Epithelial cell of proximal tubule (primary cell): Measurements from ENCODE around the gene RNF225. TPM values are rescaled to one million over a fixed set of nuclear protein-coding genes. Genes with fewer than 3 reads are reported as not detected.

Source experiments
- DNase-seq: peaks from one replicate; pipeline ENCODE4 v3.0.0-alpha.2; 2011; ENCODE audit warnings: low read depth
- H3K4me3 ChIP-seq: 2 replicates; pipeline ENCODE4 v1.5.1; 2011; ENCODE audit warnings: low read depth, mild to moderate bottlenecking, low read length
- total RNA-seq: library from RNA; depleted of rRNA; stranded (reverse); fragments of >200 nt; gene quantifications from 2 replicates; pipeline ENCODE4 v1.2.3, GENCODE V29; 2015
- TF ChIP-seq, protein P1 (sequence below): conservative IDR thresholded peaks from 2 replicates; pipeline ENCODE4 v1.5.1; 2012; ENCODE audit warnings: low read depth, mild to moderate bottlenecking, low read length

RNF225 gene
- total RNA-seq, 1 donor from 2014 or later, result not detected

DNA sequence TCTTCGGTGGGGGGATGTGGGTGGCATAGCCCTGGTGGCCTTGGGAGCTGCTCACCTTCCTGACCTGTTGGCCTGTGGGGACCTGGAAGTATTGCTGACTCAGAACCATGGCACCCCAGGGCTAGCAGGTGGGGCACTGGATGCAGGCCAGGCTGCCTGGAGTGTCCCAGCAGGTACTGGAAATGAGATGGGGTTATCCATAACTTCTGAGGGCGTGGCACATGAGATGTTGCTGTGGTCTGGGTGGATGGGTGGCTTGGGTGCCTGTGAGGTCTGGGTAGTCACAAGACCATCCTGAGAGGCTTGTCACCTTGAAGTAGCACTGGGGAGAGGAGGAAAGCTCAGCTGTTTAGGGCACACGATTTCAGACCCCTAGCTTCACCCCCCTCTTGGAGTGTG, 636 bp upstream of the RNF225 start:
- TF ChIP-seq, protein P1, sequence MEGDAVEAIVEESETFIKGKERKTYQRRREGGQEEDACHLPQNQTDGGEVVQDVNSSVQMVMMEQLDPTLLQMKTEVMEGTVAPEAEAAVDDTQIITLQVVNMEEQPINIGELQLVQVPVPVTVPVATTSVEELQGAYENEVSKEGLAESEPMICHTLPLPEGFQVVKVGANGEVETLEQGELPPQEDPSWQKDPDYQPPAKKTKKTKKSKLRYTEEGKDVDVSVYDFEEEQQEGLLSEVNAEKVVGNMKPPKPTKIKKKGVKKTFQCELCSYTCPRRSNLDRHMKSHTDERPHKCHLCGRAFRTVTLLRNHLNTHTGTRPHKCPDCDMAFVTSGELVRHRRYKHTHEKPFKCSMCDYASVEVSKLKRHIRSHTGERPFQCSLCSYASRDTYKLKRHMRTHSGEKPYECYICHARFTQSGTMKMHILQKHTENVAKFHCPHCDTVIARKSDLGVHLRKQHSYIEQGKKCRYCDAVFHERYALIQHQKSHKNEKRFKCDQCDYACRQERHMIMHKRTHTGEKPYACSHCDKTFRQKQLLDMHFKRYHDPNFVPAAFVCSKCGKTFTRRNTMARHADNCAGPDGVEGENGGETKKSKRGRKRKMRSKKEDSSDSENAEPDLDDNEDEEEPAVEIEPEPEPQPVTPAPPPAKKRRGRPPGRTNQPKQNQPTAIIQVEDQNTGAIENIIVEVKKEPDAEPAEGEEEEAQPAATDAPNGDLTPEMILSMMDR, result no peak
- no peak for DNase-seq
- no peak overlapping the region for H3K4me3 ChIP-seq

DNA sequence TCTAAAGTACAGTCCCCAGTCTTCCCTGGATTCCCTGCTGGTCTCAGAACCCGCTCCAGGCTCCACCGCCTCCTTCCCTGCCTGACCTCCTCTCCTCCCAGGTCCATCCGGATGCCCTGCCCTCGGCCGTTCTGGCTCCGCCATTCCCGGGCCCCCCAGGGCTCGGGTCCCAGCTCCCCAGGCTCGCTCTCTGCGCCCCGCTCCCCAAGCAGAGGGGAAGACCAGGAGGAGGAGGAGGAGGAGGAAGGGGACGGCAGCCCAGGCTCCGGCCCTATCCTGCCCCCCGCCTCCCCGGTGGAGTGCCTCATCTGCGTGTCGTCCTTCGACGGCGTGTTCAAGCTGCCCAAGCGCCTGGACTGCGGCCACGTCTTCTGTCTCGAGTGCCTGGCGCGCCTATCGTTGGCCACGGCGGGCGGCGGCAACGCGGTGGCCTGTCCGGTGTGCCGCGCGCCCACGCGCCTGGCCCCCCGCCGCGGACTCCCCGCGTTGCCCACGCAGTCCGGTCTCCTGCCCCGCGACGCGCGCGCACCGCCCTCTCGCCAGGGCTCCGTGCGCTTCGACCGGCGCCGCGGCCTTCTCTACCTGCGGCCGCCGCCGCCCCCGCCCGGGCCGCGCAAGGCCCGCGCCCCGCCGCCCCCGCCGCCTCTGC, 647 bp downstream of the RNF225 start:
- no peak for DNase-seq
- TF ChIP-seq, protein P1, result no peak
- no peak overlapping the region for H3K4me3 ChIP-seq

DNA sequence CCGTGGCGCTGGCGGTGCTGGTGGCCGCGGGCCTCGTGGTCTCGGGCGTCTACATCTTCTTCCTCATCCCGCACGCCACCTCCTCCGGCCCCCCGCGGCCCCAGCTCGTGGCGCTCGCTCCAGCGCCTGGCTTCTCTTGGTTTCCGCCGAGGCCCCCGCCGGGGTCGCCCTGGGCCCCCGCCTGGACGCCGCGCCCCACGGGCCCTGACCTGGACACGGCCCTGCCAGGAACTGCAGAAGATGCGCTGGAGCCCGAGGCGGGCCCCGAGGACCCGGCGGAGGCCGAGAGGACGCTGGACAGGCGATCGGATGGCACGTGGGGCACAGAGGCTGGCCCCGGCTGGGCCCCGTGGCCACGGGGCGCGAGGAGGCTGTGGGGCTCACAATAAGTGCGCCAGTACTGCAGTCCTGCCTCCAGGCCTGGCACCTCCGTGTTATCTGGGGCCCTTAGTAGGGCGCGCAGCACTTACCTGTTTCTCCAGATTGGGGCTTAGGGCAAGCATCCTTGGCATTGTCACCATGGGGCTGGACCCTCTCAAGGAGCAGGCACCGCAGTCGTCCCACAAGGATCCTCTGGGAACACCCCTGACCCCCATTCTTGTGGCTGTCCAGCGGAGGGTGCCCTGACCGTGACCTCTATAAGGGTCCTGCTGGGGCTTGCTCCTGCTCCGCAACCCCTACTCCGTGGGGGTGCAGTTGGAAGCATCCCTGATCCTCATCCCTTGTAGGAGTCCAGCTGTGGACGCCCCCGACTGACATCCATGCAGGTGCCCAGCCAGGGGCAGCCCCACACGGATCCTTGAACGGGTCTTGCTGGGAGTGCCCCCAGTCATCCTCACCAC, 1.5 kb downstream of the RNF225 start:
- TF ChIP-seq, protein P1, result no peak
- no peak overlapping the region for H3K4me3 ChIP-seq
- no peak for DNase-seq

DNA sequence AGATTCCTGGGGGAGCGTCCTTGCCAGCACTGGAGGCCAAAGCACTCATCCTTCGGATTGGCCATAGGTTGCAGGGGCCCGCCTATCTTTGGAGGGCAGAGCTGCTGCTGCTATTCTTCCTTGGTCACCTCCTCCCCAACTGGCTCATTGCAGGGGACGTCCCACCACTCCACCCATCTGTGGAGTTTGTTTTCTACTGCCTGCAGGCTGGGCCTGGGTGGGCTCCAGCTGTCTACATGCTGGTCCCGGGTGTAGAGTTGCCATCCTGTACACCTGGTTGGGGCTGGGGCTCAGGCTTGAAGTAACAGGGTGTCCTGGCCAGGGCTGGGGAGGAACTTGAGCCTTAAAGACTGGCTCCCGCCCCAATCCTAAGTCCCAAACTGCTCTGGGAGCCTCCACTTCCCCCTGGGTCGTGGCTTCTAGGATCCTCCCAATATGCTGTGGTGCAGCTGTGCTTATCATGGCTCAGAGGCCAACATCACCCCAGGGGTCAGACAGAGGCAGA, 2.1 kb downstream of the RNF225 start:
- TF ChIP-seq, protein P1, result no peak
- H3K4me3 ChIP-seq, result no peak overlapping the region
- DNase-seq, result no peak

DNA sequence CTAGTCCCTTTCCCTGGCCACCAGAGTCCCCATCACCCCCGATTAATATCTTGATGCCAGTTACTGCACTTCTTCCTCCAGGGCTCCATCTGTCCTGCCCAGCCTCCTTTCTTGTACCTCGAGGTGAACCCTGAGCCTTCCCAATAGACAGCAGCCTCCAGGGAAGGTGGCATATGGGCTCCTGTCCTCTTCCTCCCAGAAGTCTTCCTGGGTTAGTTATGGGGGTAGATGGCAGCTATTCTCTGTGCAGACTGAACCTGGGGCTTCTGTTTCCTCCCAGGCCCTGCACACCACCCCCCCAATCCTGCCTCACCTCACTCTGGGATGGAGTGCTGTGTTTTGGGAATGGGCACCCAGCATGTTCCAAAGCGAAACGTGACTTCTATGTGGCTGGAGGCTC, 2.6 kb downstream of the RNF225 start:
- H3K4me3 ChIP-seq, result no peak overlapping the region
- no peak for DNase-seq
- TF ChIP-seq, protein P1, result no peak

DNA sequence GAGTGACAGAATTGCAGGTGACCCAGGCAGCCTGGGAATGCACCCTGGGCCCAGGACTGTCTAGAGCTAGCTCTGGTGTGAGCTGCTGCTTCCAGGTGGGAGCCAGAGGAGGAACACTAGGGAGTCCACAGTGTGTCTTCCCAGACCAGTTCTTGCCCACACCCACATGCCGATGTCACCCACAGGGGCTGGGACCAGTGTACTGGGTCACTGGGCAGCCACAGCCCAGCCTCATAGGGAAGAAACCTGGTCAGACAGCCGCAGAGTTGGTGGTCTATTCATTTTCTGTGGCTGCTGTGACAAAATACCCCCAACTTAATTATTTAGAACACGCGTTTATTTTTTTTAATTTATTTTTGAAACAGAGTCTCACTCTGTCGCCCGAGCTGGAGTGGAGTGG, 3.1 kb downstream of the RNF225 start:
- DNase-seq, result no peak
- TF ChIP-seq, protein P1, result no peak

More for the DNA sequence above, 3.1 kb downstream of the RNF225 start:
- H3K4me3 ChIP-seq, result no peak overlapping the region
